Measurements from ENCODE around the gene SETD2.

Gene SETD2

DNA sequence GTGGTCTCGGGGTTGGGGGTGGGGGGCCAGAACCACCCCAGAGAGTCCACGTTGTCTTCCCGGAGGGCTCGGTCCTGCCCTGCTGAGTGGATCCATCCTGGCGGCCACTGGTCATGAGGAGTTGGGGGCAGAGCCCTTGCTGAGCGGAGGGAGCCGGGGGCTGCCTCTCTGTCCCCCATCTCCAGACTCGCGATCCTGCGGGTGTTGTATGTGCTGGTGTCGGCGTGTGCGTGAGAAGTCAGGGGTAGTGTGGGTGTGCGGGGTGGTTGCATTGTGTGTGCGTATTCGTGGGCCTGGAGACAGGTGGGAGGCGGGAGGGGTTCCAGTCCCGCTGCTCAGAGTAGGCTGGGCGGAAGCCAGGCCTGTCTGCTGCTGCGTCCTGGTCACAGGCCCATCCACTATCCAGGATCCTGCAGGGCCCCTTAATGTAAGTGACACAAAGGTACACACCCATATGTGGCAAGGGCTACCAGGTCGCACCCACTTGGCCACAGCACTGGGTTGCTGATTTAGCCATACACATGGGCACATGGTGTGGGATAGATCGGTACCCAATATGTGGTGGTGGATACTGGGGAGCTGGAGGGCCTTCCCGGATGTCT lies 153.7 kb downstream of the SETD2 start:
- no peak for DNase-seq (ENCODE audit: low read depth, low spot score)

DNA sequence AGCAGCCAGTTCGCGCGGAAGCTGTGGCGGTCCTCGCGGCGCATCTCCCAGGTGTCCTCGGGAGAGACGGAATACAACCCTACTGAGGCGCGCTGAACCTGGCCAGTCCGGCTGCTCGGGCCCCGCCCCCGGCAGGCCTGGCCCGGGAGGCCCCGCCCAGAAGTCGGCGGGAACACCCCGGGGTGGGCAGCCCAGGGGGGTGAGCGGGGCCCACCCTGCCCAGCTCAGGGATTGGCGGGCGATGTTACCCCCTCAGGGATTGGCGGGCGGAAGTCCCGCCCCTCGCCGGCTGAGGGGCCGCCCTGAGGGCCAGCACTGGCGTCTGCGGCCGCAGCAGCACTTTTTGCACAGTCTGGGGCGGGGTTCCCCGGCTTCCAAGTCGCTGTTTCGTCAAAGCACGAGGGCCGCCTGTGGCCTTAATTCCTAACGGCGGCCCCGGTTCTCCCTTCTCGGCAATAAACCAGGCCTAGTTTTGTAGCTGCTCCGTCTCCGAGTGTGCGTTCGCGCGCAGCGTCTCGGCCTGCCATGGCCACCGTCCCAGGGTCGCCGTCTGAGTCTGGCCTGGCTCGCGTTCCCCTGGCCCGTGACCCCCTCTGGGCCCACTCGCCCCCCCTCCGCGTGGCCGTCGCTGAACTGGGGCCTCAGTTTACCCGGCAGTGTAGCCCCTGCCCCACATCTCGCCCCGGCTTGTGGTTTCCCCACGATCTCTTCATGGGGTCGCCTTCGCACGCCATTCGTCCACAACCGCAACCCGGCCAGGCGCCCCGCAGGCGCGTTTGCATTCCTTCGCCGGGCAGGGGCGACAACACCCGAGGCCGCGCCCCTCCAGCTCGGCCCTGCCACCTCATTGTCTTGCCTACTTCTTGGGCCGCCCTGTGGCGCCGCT lies 154.4 kb downstream of the SETD2 start:
- peak; percentile 39 for DNase-seq (ENCODE audit: low read depth, low spot score)

DNA sequence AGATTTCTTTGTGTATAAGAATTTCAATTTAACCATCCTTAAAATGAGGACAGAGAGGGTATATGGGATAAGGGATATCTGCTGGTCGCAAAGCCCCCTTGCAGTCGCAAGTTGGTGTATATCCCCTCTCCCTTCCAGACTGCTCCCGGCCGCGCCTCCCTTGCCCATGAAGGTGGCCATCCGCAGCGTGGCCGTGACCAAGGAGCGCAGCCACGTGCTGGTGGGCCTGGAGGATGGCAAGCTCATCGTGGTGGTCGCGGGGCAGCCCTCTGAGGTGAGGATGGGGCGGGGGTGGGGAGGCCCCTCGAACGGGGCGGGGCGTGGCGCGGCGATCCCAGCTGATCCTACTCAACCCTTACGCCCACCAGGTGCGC lies 155.1 kb downstream of the SETD2 start:
- no peak for DNase-seq (ENCODE audit: low read depth, low spot score)

DNA sequence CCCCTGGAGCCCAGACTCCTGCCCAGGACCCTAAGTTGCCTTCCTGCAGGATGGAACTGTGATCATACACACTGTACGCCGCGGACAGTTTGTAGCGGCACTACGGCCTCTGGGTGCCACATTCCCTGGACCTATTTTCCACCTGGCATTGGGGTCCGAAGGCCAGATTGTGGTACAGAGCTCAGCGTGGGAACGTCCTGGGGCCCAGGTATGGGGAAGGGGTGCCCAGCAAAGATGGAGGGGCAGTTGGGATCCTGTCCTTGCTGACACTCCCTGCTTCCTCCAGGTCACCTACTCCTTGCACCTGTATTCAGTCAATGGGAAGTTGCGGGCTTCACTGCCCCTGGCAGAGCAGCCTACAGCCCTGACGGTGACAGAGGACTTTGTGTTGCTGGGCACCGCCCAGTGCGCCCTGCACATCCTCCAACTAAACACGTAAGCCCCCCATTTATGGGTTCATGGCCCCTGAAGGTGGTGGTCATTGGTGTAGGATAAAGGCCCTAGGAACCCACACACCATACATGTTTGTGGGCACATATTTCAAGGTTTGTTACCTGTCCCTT lies 155.6 kb downstream of the SETD2 start:
- DNase-seq (ENCODE audit: low read depth, low spot score) = no peak

DNA sequence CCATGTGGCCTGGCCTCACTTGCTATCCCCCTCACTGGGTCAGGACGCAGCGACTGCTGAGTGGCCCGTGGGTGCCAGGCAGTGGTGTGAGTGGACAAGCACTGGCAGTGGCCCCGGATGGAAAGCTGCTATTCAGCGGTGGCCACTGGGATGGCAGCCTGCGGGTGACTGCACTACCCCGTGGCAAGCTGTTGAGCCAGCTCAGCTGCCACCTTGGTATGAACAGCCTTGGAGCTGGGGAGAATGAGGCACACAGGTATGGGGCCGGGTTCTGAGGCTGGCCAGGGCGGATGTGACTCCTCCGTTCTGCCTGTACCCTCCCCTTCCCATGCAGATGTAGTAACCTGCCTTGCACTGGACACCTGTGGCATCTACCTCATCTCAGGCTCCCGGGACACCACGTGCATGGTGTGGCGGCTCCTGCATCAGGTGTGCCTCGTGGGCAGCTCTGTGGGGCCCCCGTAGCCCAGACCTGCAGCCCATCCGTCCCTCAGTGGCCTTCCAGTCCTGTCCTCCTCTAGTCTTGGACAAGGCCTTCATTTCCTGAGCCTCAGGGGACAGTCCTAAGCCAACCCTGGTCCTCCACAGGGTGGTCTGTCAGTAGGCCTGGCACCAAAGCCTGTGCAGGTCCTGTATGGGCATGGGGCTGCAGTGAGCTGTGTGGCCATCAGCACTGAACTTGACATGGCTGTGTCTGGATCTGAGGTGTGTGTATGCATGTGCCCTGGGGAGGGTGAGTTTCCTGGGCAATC lies 156.3 kb downstream of the SETD2 start:
- no peak for DNase-seq (ENCODE audit: low read depth, low spot score)

DNA sequence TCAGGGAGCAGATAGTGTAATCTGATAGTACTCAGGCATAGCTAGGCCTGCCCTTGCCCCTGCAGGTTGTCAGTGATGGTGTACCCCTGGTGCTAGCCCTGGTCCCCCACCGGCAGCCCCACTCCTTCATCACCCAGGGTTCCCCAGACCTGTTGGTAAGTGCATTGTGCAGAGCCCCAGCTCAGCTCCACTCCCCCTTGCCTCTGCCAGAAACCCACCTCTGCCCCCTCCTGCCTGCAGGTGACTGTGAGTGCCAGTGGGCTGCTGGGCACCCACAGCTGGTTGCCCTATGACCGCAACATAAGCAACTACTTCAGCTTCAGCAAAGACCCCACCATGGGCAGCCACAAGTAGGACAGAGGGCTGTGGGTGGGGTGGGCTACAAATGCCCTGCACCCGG lies 156.9 kb downstream of the SETD2 start:
- DNase-seq (ENCODE audit: low read depth, low spot score) = no peak

DNA sequence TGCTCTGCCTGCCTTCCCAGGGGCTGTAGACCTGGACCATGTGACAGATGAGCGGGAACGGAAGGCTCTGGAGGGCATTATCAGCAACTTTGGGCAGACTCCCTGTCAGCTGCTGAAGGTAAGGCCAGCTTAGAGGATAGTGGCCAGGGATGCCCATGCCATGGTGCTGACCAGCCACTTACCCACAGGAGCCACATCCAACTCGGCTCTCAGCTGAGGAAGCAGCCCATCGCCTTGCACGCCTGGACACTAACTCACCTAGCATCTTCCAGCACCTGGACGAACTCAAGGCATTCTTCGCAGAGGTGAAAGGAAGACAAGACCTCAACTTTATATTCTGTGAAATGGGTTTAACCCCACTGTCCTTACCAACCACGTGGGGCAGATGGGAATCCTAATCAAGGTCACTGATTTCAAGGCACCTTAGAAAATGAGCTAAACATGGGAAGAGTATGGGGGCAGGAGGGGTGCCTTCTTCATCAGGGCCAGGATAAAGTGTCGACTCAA lies 157.7 kb downstream of the SETD2 start:
- no peak for DNase-seq (ENCODE audit: low read depth, low spot score)

DNA sequence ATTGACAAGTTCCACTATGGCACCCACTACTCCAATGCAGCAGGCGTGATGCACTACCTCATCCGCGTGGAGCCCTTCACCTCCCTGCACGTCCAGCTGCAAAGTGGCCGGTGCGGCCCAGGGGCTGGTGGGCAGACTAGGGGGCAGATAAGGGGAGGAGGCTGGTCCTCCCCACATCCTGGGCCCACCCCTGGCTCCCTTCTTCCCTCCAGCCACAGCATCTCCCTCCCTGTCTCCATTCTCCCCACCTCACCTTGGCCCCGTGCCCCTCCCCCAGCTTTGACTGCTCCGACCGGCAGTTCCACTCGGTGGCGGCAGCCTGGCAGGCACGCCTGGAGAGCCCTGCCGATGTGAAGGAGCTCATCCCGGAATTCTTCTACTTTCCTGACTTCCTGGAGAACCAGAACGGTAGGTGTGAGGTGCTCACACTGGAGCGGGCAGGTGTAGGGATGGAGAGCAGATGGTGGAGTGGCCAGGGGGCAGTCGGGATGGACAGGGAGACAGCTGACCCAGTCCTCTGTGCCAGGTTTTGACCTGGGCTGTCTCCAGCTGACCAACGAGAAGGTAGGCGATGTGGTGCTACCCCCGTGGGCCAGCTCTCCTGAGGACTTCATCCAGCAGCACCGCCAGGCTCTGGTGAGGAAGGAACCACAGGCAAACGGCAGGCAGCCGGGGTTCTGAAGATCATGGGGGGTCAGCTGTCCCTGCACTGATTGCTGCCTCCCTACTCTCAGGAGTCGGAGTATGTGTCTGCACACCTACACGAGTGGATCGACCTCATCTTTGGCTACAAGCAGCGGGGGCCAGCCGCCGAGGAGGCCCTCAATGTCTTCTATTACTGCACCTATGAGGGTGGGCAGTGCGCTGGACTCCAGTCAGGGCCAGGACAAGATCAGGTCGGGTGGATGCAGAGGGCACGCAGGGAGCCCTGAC lies 158.4 kb downstream of the SETD2 start:
- no peak for DNase-seq (ENCODE audit: low read depth, low spot score)

DNA sequence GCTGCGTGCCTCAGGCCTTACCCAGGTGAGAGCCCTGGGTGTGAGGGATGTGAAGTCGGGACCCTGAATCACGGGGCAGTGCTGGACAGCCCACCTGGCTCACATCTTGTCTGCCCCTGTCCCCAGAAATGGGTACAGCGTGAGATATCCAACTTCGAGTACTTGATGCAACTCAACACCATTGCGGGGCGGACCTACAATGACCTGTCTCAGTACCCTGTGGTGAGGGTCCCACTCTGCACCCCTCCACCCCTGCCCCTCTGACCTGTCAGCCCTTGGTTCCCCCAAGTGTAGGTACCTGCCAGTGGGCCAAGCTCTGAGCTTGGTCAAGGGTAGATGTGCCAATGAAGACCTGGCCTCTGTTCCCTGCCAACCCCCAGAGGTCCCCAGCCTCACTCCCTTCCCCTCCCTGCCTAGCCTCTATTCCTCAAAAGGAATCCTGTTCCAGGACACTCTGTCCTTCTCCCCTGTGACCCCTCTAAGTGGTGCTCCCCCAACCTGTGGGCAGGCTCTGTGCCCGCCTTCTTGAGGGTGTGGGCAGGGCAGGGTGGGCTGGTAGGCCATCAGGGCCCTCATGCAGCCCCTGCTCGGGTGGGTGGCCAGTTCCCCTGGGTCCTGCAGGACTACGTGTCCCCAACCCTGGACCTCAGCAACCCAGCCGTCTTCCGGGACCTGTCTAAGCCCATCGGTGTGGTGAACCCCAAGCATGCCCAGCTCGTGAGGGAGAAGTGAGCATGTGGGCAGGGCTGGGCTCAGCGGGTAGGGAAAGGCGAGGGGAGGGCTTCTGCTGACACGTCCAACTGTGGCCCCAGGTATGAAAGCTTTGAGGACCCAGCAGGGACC lies 159.3 kb downstream of the SETD2 start:
- no peak for DNase-seq (ENCODE audit: low read depth, low spot score)

DNA sequence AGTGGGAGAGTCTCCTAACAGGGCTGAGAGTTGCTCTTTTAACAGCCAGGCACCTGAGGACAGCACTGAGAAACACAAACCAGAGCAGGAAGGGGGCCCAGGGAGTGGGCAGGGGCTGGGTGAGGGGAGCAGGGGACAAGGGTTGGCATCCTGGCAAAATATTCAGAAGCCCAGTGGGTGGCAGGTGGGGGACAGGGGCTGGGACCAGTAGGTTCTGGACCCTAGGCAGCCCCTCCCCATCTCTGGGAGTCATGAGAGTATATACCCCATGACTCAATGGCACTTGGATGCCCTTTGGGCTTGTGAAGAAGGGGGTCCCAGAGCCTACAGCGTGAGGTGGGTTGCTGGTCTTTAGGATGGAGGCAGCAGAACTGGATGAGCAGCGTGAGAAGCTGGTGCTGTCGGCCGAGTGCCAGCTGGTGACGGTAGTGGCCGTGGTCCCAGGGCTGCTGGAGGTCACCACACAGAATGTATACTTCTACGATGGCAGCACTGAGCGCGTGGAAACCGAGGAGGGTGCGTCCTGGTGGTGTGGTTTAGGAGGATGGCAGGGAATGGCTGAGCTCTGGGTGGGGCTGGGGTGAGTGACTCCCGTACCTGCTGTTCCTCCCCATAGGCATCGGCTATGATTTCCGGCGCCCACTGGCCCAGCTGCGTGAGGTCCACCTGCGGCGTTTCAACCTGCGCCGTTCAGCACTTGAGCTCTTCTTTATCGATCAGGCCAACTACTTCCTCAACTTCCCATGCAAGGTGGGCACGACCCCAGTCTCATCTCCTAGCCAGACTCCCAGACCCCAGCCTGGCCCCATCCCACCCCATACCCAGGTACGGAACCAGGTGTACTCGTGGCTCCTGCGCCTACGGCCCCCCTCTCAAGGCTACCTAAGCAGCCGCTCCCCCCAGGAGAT lies 160.2 kb downstream of the SETD2 start:
- DNase-seq (ENCODE audit: low read depth, low spot score) = no peak

DNA sequence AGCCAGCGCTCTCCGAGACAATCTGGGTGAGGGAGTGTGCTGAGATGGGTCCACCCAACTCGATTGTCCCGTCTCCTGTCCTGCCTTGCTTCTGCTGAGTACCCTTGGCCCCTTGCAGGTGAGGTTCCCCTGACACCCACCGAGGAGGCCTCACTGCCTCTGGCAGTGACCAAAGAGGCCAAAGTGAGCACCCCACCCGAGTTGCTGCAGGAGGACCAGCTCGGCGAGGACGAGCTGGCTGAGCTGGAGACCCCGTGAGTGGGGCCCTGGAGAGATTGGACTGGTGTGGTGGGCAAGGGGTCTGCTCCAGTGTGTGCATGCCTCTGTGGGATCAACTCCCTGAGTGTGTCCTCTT lies 160.9 kb downstream of the SETD2 start:
- DNase-seq (ENCODE audit: low read depth, low spot score) = no peak

DNA sequence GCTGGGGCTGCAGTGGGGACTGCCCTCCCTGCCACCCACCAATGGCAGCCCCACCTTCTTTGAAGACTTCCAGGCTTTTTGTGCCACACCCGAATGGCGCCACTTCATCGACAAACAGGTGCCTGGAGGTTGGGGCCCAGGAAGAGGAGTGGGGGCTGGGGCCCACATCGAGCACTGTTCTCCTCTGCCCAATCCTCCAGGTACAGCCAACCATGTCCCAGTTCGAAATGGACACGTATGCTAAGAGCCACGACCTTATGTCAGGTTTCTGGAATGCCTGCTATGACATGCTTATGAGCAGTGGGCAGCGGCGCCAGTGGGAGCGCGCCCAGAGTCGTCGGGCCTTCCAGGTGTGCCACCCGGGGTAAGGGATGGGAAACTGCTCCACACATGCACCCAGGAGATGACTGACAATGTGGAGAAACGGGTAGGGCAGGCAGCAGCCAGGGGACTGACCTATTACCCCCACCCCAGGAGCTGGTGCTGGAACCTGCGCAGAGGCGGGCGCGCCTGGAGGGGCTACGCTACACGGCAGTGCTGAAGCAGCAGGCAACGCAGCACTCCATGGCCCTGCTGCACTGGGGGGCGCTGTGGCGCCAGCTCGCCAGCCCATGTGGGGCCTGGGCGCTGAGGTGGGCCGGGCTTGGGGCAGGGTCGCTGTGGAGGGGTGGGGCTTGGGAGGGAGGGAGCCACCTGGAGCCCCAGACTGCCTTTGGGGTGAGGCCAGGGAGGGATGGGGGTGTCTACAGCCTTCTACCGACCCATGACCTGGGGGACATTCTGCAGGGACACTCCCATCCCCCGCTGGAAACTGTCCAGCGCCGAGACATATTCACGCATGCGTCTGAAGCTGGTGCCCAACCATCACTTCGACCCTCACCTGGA lies 161.5 kb downstream of the SETD2 start:
- no peak for DNase-seq (ENCODE audit: low read depth, low spot score)

DNA sequence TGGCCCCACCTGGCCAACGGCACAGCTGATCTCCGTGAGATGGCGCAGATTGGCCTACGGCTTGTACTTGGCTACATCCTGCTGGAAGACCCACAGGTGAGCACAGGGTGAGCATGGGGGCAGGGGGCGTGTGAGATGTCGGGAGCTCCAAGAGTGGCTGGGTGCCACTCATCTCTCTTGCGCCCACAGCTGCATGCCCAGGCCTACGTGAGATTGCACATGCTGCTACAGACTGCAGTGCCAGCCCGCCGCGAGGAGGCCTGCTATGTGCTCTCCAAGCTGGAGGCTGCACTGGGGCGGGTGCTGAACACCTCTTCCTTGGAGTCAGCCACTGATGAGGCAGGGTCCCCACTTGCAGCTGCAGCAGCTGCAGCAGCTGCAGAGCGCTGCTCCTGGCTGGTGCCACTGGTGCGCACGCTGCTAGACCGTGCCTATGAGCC lies 162.2 kb downstream of the SETD2 start:
- no peak for DNase-seq (ENCODE audit: low read depth, low spot score)

DNA sequence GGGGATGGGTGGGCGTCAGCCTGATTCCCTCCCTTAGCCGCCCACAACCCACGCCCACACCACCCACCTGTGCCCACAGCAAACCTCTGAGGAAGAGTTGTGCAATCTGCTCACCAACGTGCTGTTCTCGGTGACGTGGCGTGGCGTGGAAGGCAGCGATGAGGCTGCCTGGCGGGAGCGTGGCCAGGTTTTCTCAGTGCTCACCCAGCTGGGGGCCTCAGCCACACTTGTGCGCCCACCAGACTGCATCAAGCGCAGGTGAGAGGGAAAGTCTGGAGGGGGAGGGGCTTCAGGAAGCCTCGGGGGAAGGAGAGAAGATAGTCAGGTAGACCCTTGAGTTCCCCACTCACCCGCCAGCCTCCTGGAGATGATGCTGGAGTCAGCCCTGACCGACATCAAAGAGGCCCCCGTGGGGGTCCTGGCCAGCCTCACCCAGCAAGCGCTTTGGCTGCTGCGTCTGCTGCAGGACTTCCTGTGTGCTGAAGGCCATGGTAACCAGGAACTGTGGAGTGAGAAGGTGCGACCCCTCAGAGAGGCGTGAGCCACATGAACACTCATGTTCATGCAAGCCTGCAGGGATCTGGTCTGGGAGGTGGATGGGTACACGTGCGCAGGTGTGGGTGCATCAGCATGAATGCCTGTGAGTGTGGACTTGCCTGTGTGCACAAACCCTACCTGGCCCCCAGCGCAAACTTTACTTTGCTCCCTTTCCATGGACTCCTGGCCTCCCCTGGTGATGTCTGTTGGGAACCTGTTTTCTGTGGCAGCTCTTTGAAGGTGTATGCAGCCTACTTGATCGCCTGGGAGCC lies 162.8 kb downstream of the SETD2 start:
- DNase-seq (ENCODE audit: low read depth, low spot score) = no peak

DNA sequence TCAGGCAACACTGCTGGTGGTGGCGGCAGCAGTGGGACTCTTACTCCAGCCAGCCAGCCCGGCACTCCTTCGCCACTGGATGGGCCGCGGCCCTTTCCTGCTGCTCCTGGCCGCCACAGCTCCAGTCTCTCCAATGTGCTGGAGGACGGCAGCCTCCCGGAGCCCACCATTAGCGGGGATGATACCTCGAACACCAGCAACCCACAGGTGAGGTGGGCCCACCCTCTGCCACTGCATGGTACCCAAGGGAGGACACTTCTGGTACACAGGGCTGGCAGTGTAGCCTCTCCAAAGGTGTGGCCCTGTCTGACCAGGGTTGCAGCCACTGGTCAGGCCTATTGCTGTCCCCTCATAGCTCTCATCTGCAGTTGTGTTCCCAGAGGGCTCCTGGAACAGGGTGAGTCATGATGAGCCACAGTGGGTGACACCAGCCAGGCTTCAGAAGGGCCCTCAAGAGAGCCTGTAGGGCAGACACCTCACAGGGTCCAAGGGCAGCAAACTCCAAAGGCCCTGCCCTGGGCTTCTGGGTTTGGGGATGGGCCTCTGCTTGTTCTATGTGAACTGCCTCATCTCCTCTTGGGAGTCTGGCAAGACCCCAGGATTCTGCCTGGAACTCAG lies 163.6 kb downstream of the SETD2 start:
- DNase-seq (ENCODE audit: low read depth, low spot score) = no peak

DNA sequence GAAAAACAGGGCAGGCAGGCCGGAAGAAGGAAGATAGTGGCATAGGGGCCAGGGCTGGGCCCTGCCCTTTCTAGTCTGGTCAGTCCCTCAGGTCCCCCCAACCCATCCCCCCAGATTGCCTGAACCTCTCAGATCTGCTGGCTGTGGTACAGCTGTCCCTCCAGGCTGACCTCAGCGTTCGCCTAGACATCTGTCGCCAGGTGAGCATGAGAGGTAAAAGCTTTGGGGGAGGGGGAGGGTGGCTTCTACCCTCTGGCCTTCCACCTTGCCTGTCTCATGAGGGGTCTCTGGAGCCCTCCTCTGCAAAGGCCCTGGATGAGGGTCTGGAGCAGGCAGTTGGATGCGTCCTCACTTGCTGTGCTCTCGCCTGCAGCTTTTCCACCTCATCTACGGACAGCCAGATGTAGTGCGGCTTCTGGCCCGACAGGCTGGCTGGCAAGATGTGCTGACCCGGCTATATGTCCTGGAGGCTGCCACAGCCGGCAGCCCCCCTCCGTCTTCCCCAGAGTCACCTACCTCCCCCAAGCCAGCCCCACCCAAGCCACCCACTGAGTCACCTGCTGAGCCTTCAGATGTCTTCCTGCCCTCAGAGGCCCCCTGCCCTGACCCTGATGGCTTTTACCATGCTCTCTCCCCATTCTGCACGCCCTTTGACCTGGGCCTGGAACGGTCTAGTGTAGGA lies 164.3 kb downstream of the SETD2 start:
- DNase-seq (ENCODE audit: low read depth, low spot score) = no peak

Data from activated CD4-positive, CD25-positive, alpha-beta regulatory T cell treated with anti-CD3 and anti-CD28 coated beads, Interleukin-2, amount 50 U/mL, for 16 hours (primary cell).